ENCODE measurements around the gene ACP7. TPM values are rescaled to one million over a fixed set of nuclear protein-coding genes. Genes with fewer than 3 reads are reported as not detected.
"Not testable (repeated sequence)": the region's sequence is repeated elsewhere in the genome, so short reads cannot be mapped to it uniquely, and the experiment has no call there.

Gene ACP7
- polyA plus RNA-seq, 2 of the 4 experiments (the other 2 are of a cell fraction), result 0.06 to 0.25 TPM

DNA sequence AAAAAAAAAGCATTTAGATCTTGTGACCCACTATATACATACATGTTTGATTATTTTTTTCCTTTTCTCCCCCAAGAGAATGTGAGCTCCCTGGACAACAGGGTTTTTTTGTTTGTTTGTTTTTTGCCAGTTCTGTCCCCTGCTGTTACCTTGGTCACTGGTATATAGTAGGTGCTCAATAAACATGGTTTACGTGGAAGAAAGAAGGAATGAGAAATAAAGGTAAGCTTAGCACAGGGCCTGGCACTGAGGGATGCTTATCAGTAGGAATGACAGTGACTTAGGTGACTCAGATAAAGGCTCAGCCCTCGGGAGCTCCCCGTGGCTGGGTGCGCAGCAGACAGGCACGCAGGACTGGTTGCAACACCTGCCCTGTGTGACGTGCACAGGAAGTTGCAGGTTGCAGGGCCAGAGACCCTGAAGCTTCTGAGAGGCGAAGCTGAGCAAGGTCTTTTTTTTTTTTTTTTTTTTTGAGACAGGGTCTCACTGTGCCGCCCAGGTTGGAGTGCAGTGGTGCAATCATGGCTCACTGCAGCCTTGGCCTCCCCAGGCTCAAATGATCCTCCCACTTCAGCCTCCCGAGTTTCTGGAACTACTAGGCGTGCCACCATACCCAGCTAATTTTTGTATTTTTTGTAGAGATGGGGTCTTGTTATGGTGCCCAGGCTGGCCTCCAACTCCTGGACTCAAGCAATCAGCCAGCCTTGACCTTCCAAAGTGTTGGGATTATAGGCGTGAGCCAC is 31.1 kb downstream of the ACP7 start:
- H3K27ac ChIP-seq, result peak overlapping the region in 1 of 2 experiments; percentile 89; a peak in 3 of 6 replicates
- ChIA-PET CTCF (interaction anchor here (0.6 to 14.9 kb wide), 18 partner anchors 8 to 712 kb away, joined by 3 to 429 read pairs (median 4); partner anchors contain the start of genes ACP7, FAM98C, PAK4 and SAMD4B), POLR2A (interaction anchor here (0.8 to 1.2 kb wide), 2 partner anchors 11 to 321 kb away, joined by 4 to 5 read pairs; partner anchors contain the start of genes PAK4 and RPS16)
- no peak overlapping the region for H3K4me3 ChIP-seq
- peak; percentile 65 for FAIRE-seq
- H3K4me2 ChIP-seq, result no peak overlapping the region
- no peak for ATAC-seq
- no peak for DNase-seq (ENCODE audit: low read depth in 1 of 2, low spot score in 1 of 2)
- WGBS (ENCODE audit: missing lambda C conversion rate), result 87% methylated on average over 11 of the region's 11 CpGs
- peaks cover 33% of the 10 kb centered on the region for H3K4me1 ChIP-seq
- no peaks in the 10 kb centered on the region for H3K9me3 ChIP-seq
- no peak for TF ChIP-seq EHF (CRISPR knock-in tag; IDR thresholded peaks at IDR 0.05)
- TF ChIP-seq, protein P1, sequence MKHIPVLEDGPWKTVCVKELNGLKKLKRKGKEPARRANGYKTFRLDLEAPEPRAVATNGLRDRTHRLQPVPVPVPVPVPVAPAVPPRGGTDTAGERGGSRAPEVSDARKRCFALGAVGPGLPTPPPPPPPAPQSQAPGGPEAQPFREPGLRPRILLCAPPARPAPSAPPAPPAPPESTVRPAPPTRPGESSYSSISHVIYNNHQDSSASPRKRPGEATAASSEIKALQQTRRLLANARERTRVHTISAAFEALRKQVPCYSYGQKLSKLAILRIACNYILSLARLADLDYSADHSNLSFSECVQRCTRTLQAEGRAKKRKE (CRISPR knock-in tag; IDR thresholded peaks at IDR 0.05; ENCODE audit: low read depth), result no peak
- TF ChIP-seq NFE2L2 (conservative IDR thresholded peaks at IDR 0.05; ENCODE audit: low read length), result no peak
- no peak for TF ChIP-seq ESRRA (IDR thresholded peaks at IDR 0.05; ENCODE audit: borderline replicate concordance, low read length)
- no peak for TF ChIP-seq RAD21 (conservative IDR thresholded peaks at IDR 0.05 in 1 of 2, IDR thresholded peaks at IDR 0.05 in 1 of 2)
- no peak for TF ChIP-seq JUN (IDR thresholded peaks at IDR 0.05)
- TF ChIP-seq, protein P2, sequence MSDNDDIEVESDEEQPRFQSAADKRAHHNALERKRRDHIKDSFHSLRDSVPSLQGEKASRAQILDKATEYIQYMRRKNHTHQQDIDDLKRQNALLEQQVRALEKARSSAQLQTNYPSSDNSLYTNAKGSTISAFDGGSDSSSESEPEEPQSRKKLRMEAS (IDR thresholded peaks at IDR 0.05), result no peak
- TF ChIP-seq CBX8 (IDR thresholded peaks at IDR 0.05), result no peak
- TF ChIP-seq FOXS1 (CRISPR knock-in tag; IDR thresholded peaks at IDR 0.05), result no peak
- no peak for TF ChIP-seq POLR2A (IDR thresholded peaks at IDR 0.05; ENCODE audit: low read length)
- TF ChIP-seq RFX5 (IDR thresholded peaks at IDR 0.05), result no peak
- no peak for TF ChIP-seq RARB (CRISPR knock-in tag; IDR thresholded peaks at IDR 0.05)
- no peak for TF ChIP-seq JUNB (IDR thresholded peaks at IDR 0.05)
- TF ChIP-seq HOXB13 (CRISPR knock-in tag; IDR thresholded peaks at IDR 0.05; ENCODE audit: low read depth), result no peak
- TF ChIP-seq, protein P3, sequence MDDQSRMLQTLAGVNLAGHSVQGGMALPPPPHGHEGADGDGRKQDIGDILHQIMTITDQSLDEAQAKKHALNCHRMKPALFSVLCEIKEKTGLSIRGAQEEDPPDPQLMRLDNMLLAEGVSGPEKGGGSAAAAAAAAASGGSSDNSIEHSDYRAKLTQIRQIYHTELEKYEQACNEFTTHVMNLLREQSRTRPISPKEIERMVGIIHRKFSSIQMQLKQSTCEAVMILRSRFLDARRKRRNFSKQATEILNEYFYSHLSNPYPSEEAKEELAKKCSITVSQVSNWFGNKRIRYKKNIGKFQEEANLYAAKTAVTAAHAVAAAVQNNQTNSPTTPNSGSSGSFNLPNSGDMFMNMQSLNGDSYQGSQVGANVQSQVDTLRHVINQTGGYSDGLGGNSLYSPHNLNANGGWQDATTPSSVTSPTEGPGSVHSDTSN (IDR thresholded peaks at IDR 0.05), result no peak

DNA sequence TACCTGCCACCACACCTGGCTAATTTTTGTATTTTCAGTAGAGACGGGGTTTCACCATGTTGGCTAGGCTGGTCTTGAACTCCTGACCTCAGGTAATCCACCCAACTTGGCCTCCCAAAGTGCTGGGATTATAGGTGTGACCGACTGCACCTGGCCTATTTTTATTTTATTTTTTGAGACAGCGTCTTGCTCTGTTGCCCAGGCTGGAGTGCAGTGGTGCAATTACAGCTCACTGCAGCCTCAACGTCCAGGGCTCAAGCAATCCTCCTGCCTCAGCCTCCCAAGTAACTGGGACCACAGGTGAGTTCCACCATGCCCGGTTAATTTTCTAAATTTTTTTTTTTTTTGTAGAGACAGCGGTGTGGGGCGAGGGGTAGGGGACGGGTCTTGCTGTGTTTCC is 32.9 kb downstream of the ACP7 start:
- CTCF ChIA-PET, result interaction anchor here (0.6 to 14.9 kb wide), 7 partner anchors 6 to 487 kb away, joined by 3 to 429 read pairs (median 116); partner anchors contain the start of gene ACP7
- ATAC-seq; DNase-seq (ENCODE audit: low read depth in 1 of 2, low spot score in 1 of 2); POLR2A ChIA-PET; H3K4me3 ChIP-seq; H3K4me2 ChIP-seq; FAIRE-seq; H3K9me3 ChIP-seq: not testable (repeated sequence)
- Histone ChIP-seq H3K4me1 (peaks cover 17% of the 10 kb centered on the region), H3K27ac (peak overlapping the region in 1 of 2 experiments; percentile 53; a peak in 2 of 6 replicates)
- WGBS (ENCODE audit: missing lambda C conversion rate), result 85% methylated on average over 8 of the region's 8 CpGs

DNA sequence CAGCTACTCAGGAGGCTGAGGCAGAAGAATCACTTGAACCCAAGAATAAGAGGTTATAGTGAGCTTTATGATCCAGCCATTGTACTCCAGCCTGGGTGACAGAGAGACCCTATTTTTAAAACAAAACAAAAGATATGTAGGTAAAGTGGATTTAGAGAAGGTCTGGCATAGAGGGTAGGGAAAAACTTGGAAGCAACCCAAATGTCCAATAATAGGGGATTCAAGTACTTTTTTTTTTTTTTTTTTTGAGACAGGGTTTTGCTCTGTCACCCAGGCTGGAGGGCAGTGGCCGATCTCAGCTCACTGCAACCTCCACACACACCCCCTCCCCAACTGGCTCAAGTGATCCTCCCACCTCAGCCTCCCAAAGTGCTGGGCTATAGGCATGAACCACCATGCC is 35.7 kb downstream of the ACP7 start:
- Histone ChIP-seq H3K4me2 (no peak overlapping the region), H3K4me3 (no peak overlapping the region), H3K27ac (peak overlapping the region in 1 of 2 experiments; percentile 53; a peak in 4 of 6 replicates), H3K9me3 (no peaks in the 10 kb centered on the region), H3K4me1 (peaks cover 21% of the 10 kb centered on the region)
- POLR2A ChIA-PET, result interaction anchor here (0.7 kb wide), 1 partner anchor 13 kb away, joined by 11 read pairs; no protein-coding TSS in a partner anchor
- CTCF ChIA-PET, result interaction anchor here (0.6 to 14.9 kb wide), 17 partner anchors 8 to 336 kb away, joined by 3 to 224 read pairs (median 5); partner anchors contain the start of genes FBXO17, GMFG, NCCRP1 and PLEKHG2
- 77% methylated on average over 1 of the region's 1 CpG for WGBS (ENCODE audit: missing lambda C conversion rate)
- ATAC-seq (no peak), FAIRE-seq (no peak), DNase-seq (ENCODE audit: low read depth in 1 of 2, low spot score in 1 of 2) (no peak)
- no peak for TF ChIP-seq FOXS1 (CRISPR knock-in tag; IDR thresholded peaks at IDR 0.05)
- TF ChIP-seq JUNB (IDR thresholded peaks at IDR 0.05), result no peak
- no peak for TF ChIP-seq CEBPB (IDR thresholded peaks at IDR 0.05)
- no peak for TF ChIP-seq NFE2L2 (conservative IDR thresholded peaks at IDR 0.05; ENCODE audit: low read length)
- no peak for TF ChIP-seq CBX2 (IDR thresholded peaks at IDR 0.05; ENCODE audit: borderline replicate concordance, low read depth)
- TF ChIP-seq, protein P4, sequence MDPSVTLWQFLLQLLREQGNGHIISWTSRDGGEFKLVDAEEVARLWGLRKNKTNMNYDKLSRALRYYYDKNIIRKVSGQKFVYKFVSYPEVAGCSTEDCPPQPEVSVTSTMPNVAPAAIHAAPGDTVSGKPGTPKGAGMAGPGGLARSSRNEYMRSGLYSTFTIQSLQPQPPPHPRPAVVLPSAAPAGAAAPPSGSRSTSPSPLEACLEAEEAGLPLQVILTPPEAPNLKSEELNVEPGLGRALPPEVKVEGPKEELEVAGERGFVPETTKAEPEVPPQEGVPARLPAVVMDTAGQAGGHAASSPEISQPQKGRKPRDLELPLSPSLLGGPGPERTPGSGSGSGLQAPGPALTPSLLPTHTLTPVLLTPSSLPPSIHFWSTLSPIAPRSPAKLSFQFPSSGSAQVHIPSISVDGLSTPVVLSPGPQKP (IDR thresholded peaks at IDR 0.05; ENCODE audit: low read depth, low read length), result no peak

Measured in A549 (cell line).